Kidney glomerular epithelial cell (primary cell): ENCODE measurements around the gene HOXA7.

ENCODE experiments used
- DNase-seq: peaks from one replicate; lab custom pipeline; 2025; lab: John Stamatoyannopoulos, UW

The HOXA7 gene

GRCh38 chr7:27193335-27194001 lies 37.0 kb upstream of the HOXA7 start:
- no peak for DNase-seq

- no peak for DNase-seq
Measured at GRCh38 chr7:27192546-27193334, 36.3 kb upstream of the HOXA7 start.

- DNase-seq, result no peak
Measured at GRCh38 chr7:27191833-27192545, 35.5 kb upstream of the HOXA7 start.

GRCh38 chr7:27191161-27191731 lies 34.8 kb upstream of the HOXA7 start:
- no peak for DNase-seq

- no peak for DNase-seq
Measured at GRCh38 chr7:27189997-27190748, 33.7 kb upstream of the HOXA7 start.

- DNase-seq, result peak; percentile 33
Measured at GRCh38 chr7:27189295-27189996, 33.0 kb upstream of the HOXA7 start.

- no peak for DNase-seq
Measured at GRCh38 chr7:27188386-27189294, 32.2 kb upstream of the HOXA7 start.

- DNase-seq, result no peak
Measured at GRCh38 chr7:27187475-27188385, 31.3 kb upstream of the HOXA7 start.

- no peak for DNase-seq
Measured at GRCh38 chr7:27186668-27187474, 30.4 kb upstream of the HOXA7 start.

- DNase-seq, result no peak
Measured at GRCh38 chr7:27185854-27186667, 29.6 kb upstream of the HOXA7 start.

GRCh38 chr7:27185013-27185853 lies 28.8 kb upstream of the HOXA7 start, which contains the start of gene HOXA11:
HOXA11 (minus strand) TSS chr7:27185232; CDS start chr7:27185144, 88 bp downstream.
- DNase-seq, result no peak

- no peak for DNase-seq
Measured at GRCh38 chr7:27184337-27185012, 28.0 kb upstream of the HOXA7 start.

GRCh38 chr7:27183682-27184336 lies 27.3 kb upstream of the HOXA7 start:
- no peak for DNase-seq

- no peak for DNase-seq
Measured at GRCh38 chr7:27182861-27183681, 26.6 kb upstream of the HOXA7 start.
